Neuronal stem cell (in vitro differentiated cells): ENCODE measurements around the gene GLMN.

Experiments used
- DNase-seq: peaks from one replicate; pipeline ENCODE4 v3.0.0-alpha.2; 2013; ENCODE audit warnings: low spot score
- H2AFZ ChIP-seq: one replicate; pipeline ENCODE4 v1.6.1; 2013; ENCODE audit warnings: mild to moderate bottlenecking, low read length, inconsistent platforms
- H2AK5ac ChIP-seq: 2 replicates; pipeline ENCODE4 v1.6.1; 2013; ENCODE audit warnings: low read depth, mild to moderate bottlenecking, inconsistent platforms, low read length, moderate library complexity, mixed read lengths
- H2BK120ac ChIP-seq: 2 replicates; pipeline ENCODE4 v1.6.1; 2013; ENCODE audit warnings: low read depth, mild to moderate bottlenecking, inconsistent platforms, low read length, moderate library complexity, mixed read lengths
- H2BK12ac ChIP-seq: one replicate; pipeline ENCODE4 v1.6.1; 2013; ENCODE audit warnings: low read length, inconsistent platforms
- H2BK15ac ChIP-seq: 2 replicates; pipeline ENCODE4 v1.6.1; 2013; ENCODE audit warnings: mild to moderate bottlenecking, low read length, inconsistent platforms, mixed read lengths
- H2BK5ac ChIP-seq: one replicate; pipeline ENCODE4 v1.6.1; 2013; ENCODE audit warnings: inconsistent platforms, mild to moderate bottlenecking, low read length, moderate library complexity
- H3K14ac ChIP-seq: one replicate; pipeline ENCODE4 v1.6.1; 2013; ENCODE audit warnings: low read length, inconsistent platforms
- H3K18ac ChIP-seq: 2 replicates; pipeline ENCODE4 v1.6.1; 2013; ENCODE audit warnings: low read length, inconsistent platforms
- H3K23ac ChIP-seq: 2 replicates; pipeline ENCODE4 v1.6.1; 2013; ENCODE audit warnings: low read depth, mild to moderate bottlenecking, mixed read lengths, low read length, inconsistent platforms; ENCODE audit not compliant: poor library complexity
- H3K27ac ChIP-seq: replicated peaks from 3 replicates; pipeline ENCODE4 v1.5.1; 2013; ENCODE audit warnings: low read length, inconsistent platforms
- H3K27me3 ChIP-seq, 3 experiments: 2 replicates each; pipeline ENCODE4 v1.6.1; 2013; ENCODE audit warnings: low read length in 3 of 3, mild to moderate bottlenecking in 2 of 3, inconsistent platforms in 1 of 3, low read depth in 1 of 3, mixed read lengths in 1 of 3, moderate library complexity in 1 of 3; ENCODE audit not compliant: control insufficient read depth in 3 of 3, insufficient read depth in 3 of 3
- H3K36me3 ChIP-seq, 2 donors: replicated peaks in 1 of 2; 2 replicates each; pipeline ENCODE4 v1.6.1; 2013; ENCODE audit warnings: low read length in 2 of 2; ENCODE audit not compliant: control insufficient read depth in 2 of 2, insufficient read depth in 2 of 2
- H3K4ac ChIP-seq: 2 replicates; pipeline ENCODE4 v1.6.1; 2013; ENCODE audit warnings: inconsistent platforms, mild to moderate bottlenecking, low read length, moderate library complexity
- H3K4me1 ChIP-seq, 2 donors: 1 replicate in 1 of 2; 2 replicates in 1 of 2; pipeline ENCODE4 v1.6.1; 2013; ENCODE audit warnings: low read length in 2 of 2, low read depth in 1 of 2; ENCODE audit not compliant: control insufficient read depth in 2 of 2, insufficient read depth in 1 of 2
- H3K4me2 ChIP-seq: one replicate; pipeline ENCODE4 v1.6.1; 2013; ENCODE audit warnings: mild to moderate bottlenecking, low read length, inconsistent platforms; ENCODE audit not compliant: insufficient read depth, poor library complexity, severe bottlenecking
- H3K4me3 ChIP-seq, 2 donors: 2 replicates each; pipeline ENCODE4 v1.5.1; 2013; ENCODE audit warnings: low read length in 2 of 2, mild to moderate bottlenecking in 2 of 2, inconsistent platforms in 1 of 2, moderate library complexity in 1 of 2
- H3K79me1 ChIP-seq: one replicate; pipeline ENCODE4 v1.6.1; 2013; ENCODE audit warnings: low read depth, mild to moderate bottlenecking, inconsistent platforms, low read length, moderate library complexity
- H3K9ac ChIP-seq: one replicate; pipeline ENCODE4 v1.6.1; 2013; ENCODE audit warnings: mild to moderate bottlenecking, low read depth, low read length, inconsistent platforms; ENCODE audit not compliant: poor library complexity
- H3K9me3 ChIP-seq, 2 donors: replicated peaks in 1 of 2; 2 replicates each; pipeline versions ENCODE3 to v1.6.1; 2013; ENCODE audit warnings: low read length in 2 of 2, mild to moderate bottlenecking in 2 of 2, inconsistent platforms in 1 of 2, low read depth in 1 of 2, mixed read lengths in 1 of 2, moderate library complexity in 1 of 2; ENCODE audit not compliant: control insufficient read depth in 2 of 2, insufficient read depth in 1 of 2
- H4K8ac ChIP-seq: one replicate; pipeline ENCODE4 v1.6.1; 2013; ENCODE audit warnings: low read depth, mild to moderate bottlenecking, inconsistent platforms, low read length, moderate library complexity
- H4K91ac ChIP-seq: one replicate; pipeline ENCODE4 v1.6.1; 2013; ENCODE audit warnings: low read length, low read depth, mild to moderate bottlenecking, inconsistent platforms; ENCODE audit not compliant: poor library complexity
- WGBS, 2 donors: extraction: QIAGEN DNeasy Blood & Tissue Kit; methylation state at CpG; one replicate each; pipeline ENCODE4 v1.1.7; 2013; ENCODE audit warnings: missing lambda C conversion rate in 2 of 2, mixed read lengths in 1 of 2; ENCODE audit not compliant: insufficient read length in 2 of 2, insufficient replicate concordance in 1 of 2; ENCODE audit errors: extremely low coverage in 2 of 2; 5-methylcytosine and 5-hydroxymethylcytosine counted together

The GLMN gene

DNA sequence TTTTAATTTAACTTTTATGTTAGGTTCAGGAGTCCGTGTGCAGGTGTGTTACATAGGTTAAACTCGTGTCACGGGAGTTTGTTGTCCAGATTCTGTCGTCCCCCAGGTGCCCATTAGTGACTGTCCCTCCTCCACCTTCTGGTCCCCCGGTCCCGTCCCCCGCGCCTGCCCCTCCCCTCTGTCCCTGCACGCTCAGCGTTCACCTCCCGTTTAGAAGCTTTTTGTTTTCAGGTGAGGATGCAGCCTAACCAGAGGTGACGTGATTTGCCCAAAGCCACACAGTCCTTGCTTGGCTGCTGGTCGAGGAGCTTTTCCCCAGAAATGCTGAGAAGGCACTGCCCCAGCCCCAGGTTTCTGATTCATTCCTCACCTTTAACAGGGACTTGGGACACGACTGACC lies 80.2 kb downstream of the GLMN start:
- H2BK12ac ChIP-seq = no peak overlapping the region
- no peak overlapping the region for H2AFZ ChIP-seq
- H3K9me3 ChIP-seq = peaks cover 0 to 2% of the 10 kb centered on the region in 2 donors
- no peaks in the 10 kb centered on the region for H3K79me1 ChIP-seq
- H2BK15ac ChIP-seq = no peak overlapping the region
- no peak overlapping the region for H3K4me2 ChIP-seq
- H3K18ac ChIP-seq = no peak overlapping the region
- H2AK5ac ChIP-seq = no peak overlapping the region
- no peak overlapping the region for H2BK5ac ChIP-seq
- no peak overlapping the region for H3K4ac ChIP-seq
- no peak overlapping the region for H3K14ac ChIP-seq
- no peak overlapping the region for H3K9ac ChIP-seq
- H2BK120ac ChIP-seq = no peak overlapping the region
- no peak overlapping the region for H3K27ac ChIP-seq
- H4K8ac ChIP-seq = no peak overlapping the region
- H3K23ac ChIP-seq = no peak overlapping the region
- no peak for DNase-seq
- H3K4me3 ChIP-seq = no peak overlapping the region
- H3K4me1 ChIP-seq = no peaks in the 10 kb centered on the region
- no peaks in the 10 kb centered on the region for H3K36me3 ChIP-seq
- WGBS, 2 donors = no CpG with 5 or more reads among the region's 14 CpGs
- no peaks in the 10 kb centered on the region for H3K27me3 ChIP-seq
- H4K91ac ChIP-seq = no peak overlapping the region

DNA sequence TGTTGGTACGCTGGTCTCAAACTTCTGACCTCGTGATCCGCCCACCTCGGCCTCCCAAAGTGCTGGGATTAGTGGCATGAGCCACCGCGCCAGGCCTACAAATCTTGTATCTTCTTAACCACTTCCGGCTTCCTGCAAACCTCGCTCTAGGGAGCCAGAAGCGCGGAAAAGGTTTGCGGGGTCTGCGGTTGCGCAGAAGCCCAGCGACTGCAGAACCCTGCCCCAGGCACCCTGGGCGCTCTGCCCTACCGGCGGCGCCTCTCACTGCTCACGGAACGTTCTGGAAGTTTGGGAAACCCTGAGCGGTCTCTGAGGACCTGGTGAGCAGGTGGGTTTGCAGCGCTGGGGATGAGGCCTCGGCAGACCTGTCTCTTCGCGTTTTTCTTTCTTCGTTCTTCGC lies 81.1 kb downstream of the GLMN start, which contains the start of gene C1orf146:
Gene C1orf146 (plus strand): TSS at position 195 of the 400 bp plus-strand sequence. CDS start 13,506 bp downstream, outside the sequence.
- Histone ChIP-seq H3K4me2 (no peak within 1 kb of the TSS), H2AFZ (peak within 1 kb of the TSS; percentile 53), H3K18ac (no peak within 1 kb of the TSS), H4K91ac (no peak within 1 kb of the TSS), H3K27ac (no peak within 1 kb of the TSS), H3K27me3 (no peaks in the 10 kb centered on the region), H3K79me1 (no peaks in the 10 kb centered on the region), H3K9ac (no peak within 1 kb of the TSS), H4K8ac (no peak within 1 kb of the TSS), H3K4me1 (no peaks in the 10 kb centered on the region), H3K14ac (no peak within 1 kb of the TSS), H3K36me3 (no peaks in the 10 kb centered on the region), H2AK5ac (no peak within 1 kb of the TSS), H2BK15ac (no peak within 1 kb of the TSS), H3K9me3 (peaks cover 0 to 2% of the 10 kb centered on the region in 2 donors), H2BK120ac (no peak within 1 kb of the TSS), H2BK12ac (no peak within 1 kb of the TSS), H3K4ac (no peak within 1 kb of the TSS), H3K23ac (no peak within 1 kb of the TSS), H2BK5ac (peak within 1 kb of the TSS; percentile 21), H3K4me3 (no peak within 1 kb of the TSS)
- WGBS, 2 donors = no CpG with 5 or more reads among the region's 27 CpGs
- DNase-seq = no peak

DNA sequence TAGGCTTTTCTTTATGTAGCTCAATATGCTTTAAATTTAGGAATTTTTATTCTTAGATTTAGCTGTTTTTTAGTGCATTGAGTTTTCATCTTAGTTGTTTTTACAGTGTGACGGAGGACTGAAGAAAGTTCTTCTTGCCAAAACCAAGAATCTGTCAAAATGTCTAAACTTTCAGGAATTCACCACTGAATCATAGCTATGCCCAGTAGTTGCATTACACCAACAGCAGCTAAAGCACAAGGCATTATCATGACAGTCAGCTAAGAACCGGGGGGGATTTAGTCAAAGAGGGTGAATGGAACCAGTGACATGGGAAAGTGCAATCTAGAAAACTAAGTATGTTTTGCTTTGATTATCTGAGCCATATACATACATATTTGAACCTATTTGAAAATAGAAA lies 87.6 kb downstream of the GLMN start:
- no peak for DNase-seq
- Histone ChIP-seq H3K27ac (no peak overlapping the region), H2BK15ac (no peak overlapping the region), H3K9ac (no peak overlapping the region), H3K23ac (no peak overlapping the region), H2BK12ac (no peak overlapping the region), H4K91ac (no peak overlapping the region), H2BK120ac (no peak overlapping the region), H3K4me3 (no peak overlapping the region), H4K8ac (no peak overlapping the region), H3K79me1 (no peaks in the 10 kb centered on the region), H2BK5ac (no peak overlapping the region), H3K36me3 (no peaks in the 10 kb centered on the region), H3K4me1 (no peaks in the 10 kb centered on the region), H2AK5ac (no peak overlapping the region), H3K4me2 (no peak overlapping the region), H3K14ac (no peak overlapping the region), H3K18ac (no peak overlapping the region), H3K4ac (no peak overlapping the region), H3K27me3 (no peaks in the 10 kb centered on the region), H2AFZ (no peak overlapping the region), H3K9me3 (peaks cover 0 to 4% of the 10 kb centered on the region in 2 donors)
- no CpG with 5 or more reads among the region's 2 CpGs for WGBS, 2 donors

DNA sequence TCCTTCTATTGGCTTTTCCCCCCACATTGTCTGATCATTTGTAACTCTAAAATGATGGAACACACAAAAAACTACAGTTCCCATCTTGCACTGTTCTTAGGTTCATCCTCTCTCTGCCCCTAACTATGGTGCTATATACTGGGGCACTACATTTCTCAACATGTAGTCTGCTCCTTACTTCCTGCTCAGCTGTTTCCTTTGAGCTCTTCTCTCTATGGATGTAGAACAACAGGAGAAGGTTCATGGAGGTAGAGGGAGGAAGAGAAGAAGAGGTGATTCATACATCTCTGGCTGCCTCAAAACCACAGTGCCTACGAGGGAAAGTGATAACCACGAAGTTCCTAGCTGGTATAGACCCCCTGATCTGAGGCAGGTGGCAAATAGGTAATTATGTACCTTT lies 88.1 kb downstream of the GLMN start:
- WGBS, 2 donors = no CpG with 5 or more reads among the region's 2 CpGs
- Histone ChIP-seq H3K4me1 (no peaks in the 10 kb centered on the region), H3K4me2 (no peak overlapping the region)

More for the DNA sequence above, 88.1 kb downstream of the GLMN start:
- Histone ChIP-seq H2AFZ (no peak overlapping the region), H3K36me3 (no peaks in the 10 kb centered on the region), H3K23ac (no peak overlapping the region), H2BK15ac (no peak overlapping the region), H4K91ac (no peak overlapping the region), H3K4ac (no peak overlapping the region), H3K4me3 (no peak overlapping the region), H2BK12ac (no peak overlapping the region), H3K79me1 (no peaks in the 10 kb centered on the region), H3K27me3 (no peaks in the 10 kb centered on the region), H3K18ac (no peak overlapping the region), H2BK120ac (no peak overlapping the region), H3K27ac (no peak overlapping the region), H4K8ac (no peak overlapping the region), H2AK5ac (no peak overlapping the region), H3K14ac (no peak overlapping the region), H3K9ac (no peak overlapping the region), H3K9me3 (peaks cover 0 to 4% of the 10 kb centered on the region in 2 donors), H2BK5ac (no peak overlapping the region)
- DNase-seq = no peak
